Activated naive CD4-positive, alpha-beta T cell (primary cell): Measurements from ENCODE around the gene MRPL54.

ENCODE experiments used
- DNase-seq, 4 experiments: peaks; one replicate each; lab custom pipeline; 2025; lab: John Stamatoyannopoulos, UW

The MRPL54 gene

DNA sequence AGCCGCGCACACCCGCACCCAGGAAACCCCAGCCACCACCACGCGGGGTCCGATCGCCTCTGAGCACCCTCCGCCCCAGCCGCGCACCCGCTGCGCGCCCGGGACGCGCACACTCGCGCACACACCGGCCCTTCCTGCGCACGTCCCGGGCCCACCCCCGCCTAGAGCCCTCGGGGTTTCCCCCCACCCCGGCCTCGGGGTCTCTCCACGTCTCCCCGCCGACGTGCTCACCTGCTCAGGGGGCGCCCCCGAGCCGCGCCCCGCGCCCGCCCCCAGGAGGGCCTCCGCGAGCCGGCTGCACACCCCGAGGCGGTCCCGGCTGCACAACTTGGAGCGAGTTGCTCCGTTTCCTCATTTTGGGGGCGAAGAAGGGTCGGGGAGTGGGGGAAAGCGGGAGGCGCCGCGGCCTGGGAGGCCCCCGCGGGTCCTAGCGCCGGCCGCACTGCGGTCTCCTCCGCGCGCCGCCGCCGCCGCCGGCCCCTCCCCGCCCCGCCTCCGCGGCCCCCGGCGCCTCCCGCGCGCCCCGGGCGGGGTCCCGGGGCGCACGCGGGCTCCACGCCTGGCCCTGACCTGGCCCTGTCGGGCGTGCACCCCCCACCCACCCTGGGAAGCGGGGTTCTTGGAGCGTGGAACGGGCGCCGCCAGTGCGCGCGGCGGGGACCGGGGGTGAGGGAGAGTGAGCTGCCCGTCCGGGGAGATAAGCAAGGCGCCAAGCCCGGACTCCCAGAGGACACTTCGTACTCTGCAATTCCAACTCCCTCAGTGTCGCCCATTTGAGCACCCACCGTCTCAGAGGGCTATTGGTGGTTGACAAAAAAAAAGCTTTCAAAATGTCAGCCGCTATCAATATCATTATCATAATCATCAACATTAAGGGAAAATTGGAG is 23.7 kb downstream of the MRPL54 start, which contains the start of gene MATK:
MATK (minus strand) TSS at position 444 of the 887 bp plus-strand sequence. CDS start 1,246 bp downstream, outside the sequence.
- no peak for DNase-seq

- DNase-seq = no peak
Measured at GRCh38 chr19:3788996-3789778, 26.7 kb downstream of the MRPL54 start.

GRCh38 chr19:3790209-3790734 is 27.8 kb downstream of the MRPL54 start:
- DNase-seq = no peak

- no peak for DNase-seq
Measured at GRCh38 chr19:3790941-3791340, 28.5 kb downstream of the MRPL54 start.

GRCh38 chr19:3792114-3792513 is 29.6 kb downstream of the MRPL54 start:
- no peak for DNase-seq

- no peak for DNase-seq
Measured at GRCh38 chr19:3793799-3794198, 31.3 kb downstream of the MRPL54 start.

GRCh38 chr19:3796358-3796757 is 33.9 kb downstream of the MRPL54 start:
- no peak for DNase-seq

DNA sequence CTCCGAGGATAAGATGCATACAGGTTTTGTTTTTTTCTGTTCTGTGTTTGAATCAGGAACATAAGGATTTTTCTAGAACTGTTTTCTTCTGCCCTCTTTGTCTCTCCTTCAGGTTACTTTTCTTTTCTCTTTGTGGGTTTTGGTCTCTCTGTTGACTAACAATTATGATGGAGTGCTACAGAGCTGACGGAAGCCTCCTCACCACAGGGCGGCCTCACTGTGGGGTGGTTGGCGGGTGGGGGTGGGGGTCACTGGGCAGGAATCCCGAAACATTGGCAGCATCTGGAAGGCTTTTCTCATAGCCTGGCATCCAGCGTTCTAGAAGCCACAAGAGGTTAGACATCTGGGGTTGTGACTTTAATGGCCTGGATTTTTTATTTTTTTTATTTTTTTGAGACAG is 35.7 kb downstream of the MRPL54 start:
- peak in 1 of 4 experiments; percentile 18 for DNase-seq

GRCh38 chr19:3800996-3801395 is 38.5 kb downstream of the MRPL54 start:
- no peak for DNase-seq

- peak in 2 of 4 experiments; percentile 23 to 41 for DNase-seq
Measured at GRCh38 chr19:3801412-3802096, 39.1 kb downstream of the MRPL54 start.

DNA sequence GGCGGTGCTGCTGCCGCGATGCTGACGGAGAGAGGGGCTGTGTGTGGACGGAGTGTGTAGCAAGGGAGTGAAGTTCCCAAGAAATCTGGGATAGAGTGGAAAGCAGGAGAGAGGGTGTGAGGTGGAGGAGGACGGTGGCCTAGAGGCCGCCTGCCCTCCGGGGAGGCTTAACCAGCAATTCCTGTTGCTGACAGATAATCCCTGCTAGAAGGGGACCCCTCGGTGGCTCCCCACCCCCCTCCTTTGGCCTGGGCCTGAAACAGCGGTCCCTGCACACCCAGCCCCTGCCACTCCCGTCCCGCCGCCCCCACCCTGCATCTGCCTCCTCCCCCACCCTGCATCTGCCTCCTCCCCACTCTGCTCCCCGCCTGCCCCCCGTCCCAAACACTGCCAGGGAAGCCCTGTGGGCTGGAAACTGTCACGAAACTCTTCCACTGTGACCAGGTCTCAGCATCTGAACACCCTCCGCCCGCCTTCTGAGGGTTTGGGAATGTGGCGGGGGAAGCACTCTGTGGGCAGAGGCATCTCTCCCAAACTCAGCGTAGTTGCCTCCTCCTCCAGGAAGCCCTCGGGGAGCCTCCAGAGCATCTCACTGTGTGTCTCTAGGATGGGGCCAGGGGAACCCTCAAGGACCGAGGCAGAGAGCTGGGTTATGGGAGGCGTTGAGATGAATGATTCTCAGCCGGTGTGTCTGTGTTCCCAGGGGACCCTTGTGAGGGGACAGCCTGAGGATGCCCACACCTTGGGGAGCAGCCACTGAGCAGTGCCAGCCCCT is 40.8 kb downstream of the MRPL54 start:
- DNase-seq = no peak

DNA sequence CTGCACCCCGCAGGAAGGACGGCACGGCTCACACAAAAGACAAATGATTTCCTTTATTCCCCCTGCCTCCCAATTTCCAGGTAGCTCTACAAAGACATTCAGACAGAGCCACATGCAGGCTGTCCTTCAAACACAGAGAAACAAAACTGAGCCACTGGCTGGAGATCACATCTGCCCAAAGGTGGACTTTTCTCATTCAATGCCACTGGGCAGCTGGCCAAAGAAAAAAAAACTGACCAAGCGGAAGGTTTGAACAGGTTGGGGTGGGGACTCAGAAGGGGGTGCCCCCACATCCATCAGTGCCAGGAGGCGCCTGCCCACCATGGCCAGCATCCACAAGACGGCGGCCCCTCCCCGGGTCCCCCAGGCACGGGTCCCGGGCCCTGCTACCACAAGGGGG is 41.5 kb downstream of the MRPL54 start:
- no peak for DNase-seq

- no peak for DNase-seq
Measured at GRCh38 chr19:3804429-3804828, 41.9 kb downstream of the MRPL54 start.

- no peak for DNase-seq
Measured at GRCh38 chr19:3805859-3806258, 43.4 kb downstream of the MRPL54 start.

DNA sequence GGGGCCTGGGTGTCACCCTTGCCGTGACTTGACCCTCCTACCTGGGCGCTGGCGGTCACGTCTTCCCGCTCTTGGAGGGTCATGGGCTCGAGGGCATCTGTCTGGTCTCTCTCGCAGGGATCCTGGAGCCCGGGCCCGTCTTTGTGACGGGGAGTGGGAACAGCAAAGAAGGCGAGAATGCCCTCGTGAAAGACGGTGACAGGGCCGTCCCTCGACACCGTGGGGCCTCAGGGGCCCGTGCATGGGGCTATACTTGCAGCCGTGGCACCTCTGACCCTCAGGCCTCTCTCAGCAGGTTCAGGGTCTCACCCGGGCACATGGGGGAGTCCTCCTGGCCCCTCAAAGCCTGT is 44.6 kb downstream of the MRPL54 start:
- no peak for DNase-seq

GRCh38 chr19:3807574-3808354 is 45.3 kb downstream of the MRPL54 start:
- no peak for DNase-seq

GRCh38 chr19:3808420-3809143 is 46.1 kb downstream of the MRPL54 start:
- no peak for DNase-seq

DNA sequence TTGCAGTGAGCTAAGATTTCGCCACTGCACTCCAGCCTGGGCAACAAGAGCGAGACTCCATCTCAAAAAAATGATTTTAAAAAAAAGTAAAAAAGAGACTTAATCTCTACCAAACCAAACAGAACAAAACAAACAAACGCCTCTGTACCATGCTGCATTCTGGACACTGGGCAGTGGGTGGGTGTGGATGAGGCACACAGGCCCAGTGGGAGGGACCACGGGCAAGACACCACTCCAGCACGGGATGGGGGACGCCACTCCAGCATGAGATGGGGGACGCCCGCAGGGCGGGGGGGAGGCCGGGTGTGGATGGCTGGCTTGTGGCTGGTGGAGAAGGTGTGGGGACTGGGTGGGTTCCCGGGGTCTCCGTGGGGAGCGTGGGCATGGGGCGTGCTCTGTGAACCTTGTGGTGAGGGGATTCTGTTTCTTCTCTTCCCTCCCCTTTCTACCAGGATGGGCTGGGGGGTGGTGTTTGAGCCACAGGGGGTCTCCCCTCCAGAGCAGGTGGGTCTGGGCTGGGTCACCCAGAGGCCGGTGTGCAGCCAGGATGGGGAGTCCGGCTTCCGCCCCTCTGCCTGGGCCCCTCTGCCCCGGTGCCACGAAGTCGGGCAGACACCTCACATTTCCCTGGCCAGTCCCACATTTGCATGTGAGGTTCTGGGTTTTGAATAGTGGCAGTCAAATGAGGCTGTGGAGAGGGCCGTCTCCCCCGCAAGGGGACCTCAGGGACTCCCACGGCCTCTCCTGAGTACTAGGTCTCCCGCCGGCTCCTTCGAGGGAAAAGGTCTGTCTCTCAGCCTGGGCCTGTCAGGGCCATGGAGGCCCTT is 47.6 kb downstream of the MRPL54 start:
- DNase-seq = no peak
